Loucy (cell line): ENCODE data around the gene GLP2R.

Source experiments
- H2AFZ ChIP-seq: fragments of 200-600 bp; sonication (generic); 2 replicates; pipeline ENCODE4 v1.6.0; 2016; ENCODE audit warnings: antibody characterized with exemption, mild to moderate bottlenecking, low read length, moderate library complexity
- H3F3A ChIP-seq: fragments of 200-600 bp; 2 replicates; pipeline ENCODE4 v1.6.0; 2016; ENCODE audit warnings: antibody characterized with exemption, low read depth, mild to moderate bottlenecking
- H3K27me3 ChIP-seq: fragments of 200-600 bp; sonication (generic); 2 replicates; pipeline ENCODE4 v1.6.1; 2014; ENCODE audit warnings: low read length, mild to moderate bottlenecking; ENCODE audit not compliant: insufficient read depth, poor library complexity, severe bottlenecking
- H3K36me3 ChIP-seq: fragments of 200-600 bp; sonication (generic); 2 replicates; pipeline ENCODE4 v1.6.1; 2016; ENCODE audit warnings: low read length; ENCODE audit not compliant: insufficient read depth
- H3K4me1 ChIP-seq: fragments of 200-600 bp; sonication (generic); 2 replicates; pipeline ENCODE4 v1.5.1; 2014; ENCODE audit warnings: low read length, mild to moderate bottlenecking; ENCODE audit not compliant: insufficient read depth, poor library complexity, severe bottlenecking
- H3K4me2 ChIP-seq: fragments of 200-600 bp; sonication (generic); 2 replicates; pipeline ENCODE4 v1.6.0; 2014; ENCODE audit warnings: antibody characterized with exemption, low read length, low read depth, mild to moderate bottlenecking; ENCODE audit not compliant: poor library complexity, severe bottlenecking
- H3K4me3 ChIP-seq: fragments of 200-600 bp; sonication (generic); 2 replicates; pipeline ENCODE4 v1.5.1; 2014; ENCODE audit warnings: low read length, mild to moderate bottlenecking, mixed read lengths; ENCODE audit not compliant: poor library complexity, severe bottlenecking
- H3K79me2 ChIP-seq: fragments of 200-600 bp; sonication (generic); 2 replicates; pipeline ENCODE4 v1.6.1; 2014; ENCODE audit warnings: low read length; ENCODE audit not compliant: insufficient read depth
- H3K9ac ChIP-seq: fragments of 200-600 bp; sonication (generic); 2 replicates; pipeline ENCODE4 v1.6.0; 2014; ENCODE audit warnings: mild to moderate bottlenecking, low read depth, low read length, moderate library complexity; ENCODE audit not compliant: poor library complexity, severe bottlenecking
- H3K9me2 ChIP-seq: fragments of 200-600 bp; sonication (generic); replicated peaks from 2 replicates; pipeline ENCODE4 v1.6.1; 2016; ENCODE audit warnings: low read depth, low read length, mixed read lengths
- H3K9me3 ChIP-seq: fragments of 200-600 bp; sonication (generic); 2 replicates; pipeline ENCODE4 v1.6.1; 2014; ENCODE audit warnings: mild to moderate bottlenecking, antibody characterized with exemption, low read length, low read depth; ENCODE audit not compliant: insufficient read depth
- H4K20me1 ChIP-seq: fragments of 200-600 bp; sonication (generic); 2 replicates; pipeline ENCODE4 v1.6.0; 2014; ENCODE audit warnings: antibody characterized with exemption, low read length, mild to moderate bottlenecking; ENCODE audit not compliant: insufficient read depth, poor library complexity, severe bottlenecking
- CTCF ChIP-seq: fragments of 200-600 bp; sonication (generic); conservative IDR thresholded peaks from 2 replicates; pipeline ENCODE4 v1.5.1; 2014; ENCODE audit warnings: mild to moderate bottlenecking, antibody characterized with exemption, low read length
- EZH2phosphoT487 ChIP-seq: fragments of 200-600 bp; IDR thresholded peaks from 2 replicates; pipeline ENCODE4 v1.6.1; 2018; ENCODE audit warnings: antibody characterized with exemption, mild to moderate bottlenecking, moderate library complexity, borderline replicate concordance

Gene GLP2R

GRCh38 chr17:9928601-9929333, 103.0 kb downstream of the GLP2R start:
- no peaks in the 10 kb centered on the region for H3K4me1 ChIP-seq
- H3K79me2 ChIP-seq: no peaks in the 10 kb centered on the region
- H3K36me3 ChIP-seq: peaks cover 34% of the 10 kb centered on the region; the same call in 1 of the 2 replicates
- H3K9me2 ChIP-seq: no peaks in the 10 kb centered on the region
- no peaks in the 10 kb centered on the region for H3K9me3 ChIP-seq
- H3K27me3 ChIP-seq: no peaks in the 10 kb centered on the region
- H4K20me1 ChIP-seq: no peaks in the 10 kb centered on the region
- no peaks in the 10 kb centered on the region for H3F3A ChIP-seq
- no peak overlapping the region for H3K4me3 ChIP-seq
- no peak overlapping the region for H3K9ac ChIP-seq
- TF ChIP-seq EZH2phosphoT487: no peak
- TF ChIP-seq CTCF: no peak
- no peak overlapping the region for H3K4me2 ChIP-seq
- no peak overlapping the region for H2AFZ ChIP-seq

GRCh38 chr17:9929871-9930270, 104.1 kb downstream of the GLP2R start:
- no peak overlapping the region for H2AFZ ChIP-seq
- H3K4me1 ChIP-seq: no peaks in the 10 kb centered on the region
- no peaks in the 10 kb centered on the region for H3K9me3 ChIP-seq
- no peak for TF ChIP-seq CTCF
- no peaks in the 10 kb centered on the region for H3K27me3 ChIP-seq
- no peaks in the 10 kb centered on the region for H3K9me2 ChIP-seq
- no peak overlapping the region for H3K4me3 ChIP-seq
- H3F3A ChIP-seq: no peaks in the 10 kb centered on the region
- H3K9ac ChIP-seq: no peak overlapping the region
- no peaks in the 10 kb centered on the region for H4K20me1 ChIP-seq
- H3K4me2 ChIP-seq: no peak overlapping the region
- H3K36me3 ChIP-seq: peaks cover 42% of the 10 kb centered on the region; the same call in 1 of the 2 replicates
- H3K79me2 ChIP-seq: no peaks in the 10 kb centered on the region

DNA sequence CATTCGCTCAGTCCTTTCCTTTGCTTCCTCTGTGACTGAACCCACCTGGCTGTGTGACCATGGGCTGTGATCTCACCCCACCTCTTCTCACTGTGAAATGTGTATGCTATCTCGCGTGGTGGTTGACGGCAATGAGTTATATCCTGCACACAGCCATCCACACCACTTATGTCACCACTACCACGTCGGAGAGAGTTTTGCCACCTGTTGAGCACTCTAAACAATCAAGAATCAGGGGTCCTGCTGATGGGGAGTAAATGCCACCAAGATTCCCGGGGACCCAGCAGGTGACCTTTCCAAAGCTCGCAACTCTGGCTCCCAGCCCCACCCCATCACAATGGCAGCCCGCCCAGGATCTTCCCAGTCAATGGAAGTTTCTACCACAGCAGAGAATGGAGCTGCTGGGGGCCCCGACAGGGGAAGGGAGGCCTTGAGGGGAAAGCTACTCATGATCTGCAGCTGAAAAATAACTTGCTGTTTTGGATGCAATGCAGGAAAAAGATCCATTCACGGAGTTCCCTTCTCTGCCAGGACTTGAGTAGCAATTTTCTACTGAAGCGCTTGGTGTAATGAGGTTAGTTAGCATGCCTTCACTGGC, 105.5 kb downstream of the GLP2R start:
- no peak overlapping the region for H2AFZ ChIP-seq
- H3K4me1 ChIP-seq: no peaks in the 10 kb centered on the region
- peaks cover 35% of the 10 kb centered on the region; the same call in 1 of the 2 replicates for H3K36me3 ChIP-seq
- no peak overlapping the region for H3K4me2 ChIP-seq
- H3K27me3 ChIP-seq: no peaks in the 10 kb centered on the region
- no peaks in the 10 kb centered on the region for H3K9me3 ChIP-seq
- no peak for TF ChIP-seq CTCF
- H4K20me1 ChIP-seq: no peaks in the 10 kb centered on the region
- no peaks in the 10 kb centered on the region for H3F3A ChIP-seq
- H3K79me2 ChIP-seq: no peaks in the 10 kb centered on the region
- no peak overlapping the region for H3K4me3 ChIP-seq
- H3K9ac ChIP-seq: no peak overlapping the region
- no peaks in the 10 kb centered on the region for H3K9me2 ChIP-seq
